Uterus (tissue), 2 donors: ENCODE data around the gene GUCY1A1.

Source experiments
- POLR2A ChIP-seq, 2 donors: fragments of 450-650 bp; IDR thresholded peaks; one replicate each; pipeline ENCODE4 v1.6.1; 2016; ENCODE audit warnings: antibody characterized with exemption in 2 of 2, mild to moderate bottlenecking in 1 of 2, moderate library complexity in 1 of 2
- TF ChIP-seq, protein P1 (sequence below), 4 experiments: fragments of 200-600 bp in 2 of 4; fragments of 450-650 bp in 2 of 4; sonication (generic) in 2 of 4; IDR thresholded peaks; one replicate each; pipeline ENCODE4 v1.5.1; 2016 to 2019; ENCODE audit warnings: antibody characterized with exemption in 4 of 4, mild to moderate bottlenecking in 2 of 4, moderate library complexity in 1 of 4

DNA sequence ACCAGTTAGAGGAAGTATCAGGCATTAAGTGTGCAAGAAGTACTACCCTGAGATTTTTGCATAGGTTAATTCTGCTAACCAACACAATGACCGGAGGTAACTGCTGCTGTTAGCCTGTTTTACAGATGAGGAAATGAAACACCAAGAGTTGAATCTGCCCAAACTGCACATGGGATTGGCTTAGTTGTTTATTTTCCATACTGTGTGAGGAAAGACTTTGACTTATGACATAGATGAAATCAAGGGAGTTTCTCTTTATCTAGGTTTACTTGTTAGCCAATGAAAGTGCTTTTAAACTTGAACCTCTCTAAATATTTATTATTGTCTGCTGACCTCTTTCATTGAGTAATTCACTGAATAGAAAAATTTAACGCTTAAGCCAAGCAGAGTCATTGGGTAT is 102.4 kb downstream of the GUCY1A1 start:
- TF ChIP-seq, protein P1, sequence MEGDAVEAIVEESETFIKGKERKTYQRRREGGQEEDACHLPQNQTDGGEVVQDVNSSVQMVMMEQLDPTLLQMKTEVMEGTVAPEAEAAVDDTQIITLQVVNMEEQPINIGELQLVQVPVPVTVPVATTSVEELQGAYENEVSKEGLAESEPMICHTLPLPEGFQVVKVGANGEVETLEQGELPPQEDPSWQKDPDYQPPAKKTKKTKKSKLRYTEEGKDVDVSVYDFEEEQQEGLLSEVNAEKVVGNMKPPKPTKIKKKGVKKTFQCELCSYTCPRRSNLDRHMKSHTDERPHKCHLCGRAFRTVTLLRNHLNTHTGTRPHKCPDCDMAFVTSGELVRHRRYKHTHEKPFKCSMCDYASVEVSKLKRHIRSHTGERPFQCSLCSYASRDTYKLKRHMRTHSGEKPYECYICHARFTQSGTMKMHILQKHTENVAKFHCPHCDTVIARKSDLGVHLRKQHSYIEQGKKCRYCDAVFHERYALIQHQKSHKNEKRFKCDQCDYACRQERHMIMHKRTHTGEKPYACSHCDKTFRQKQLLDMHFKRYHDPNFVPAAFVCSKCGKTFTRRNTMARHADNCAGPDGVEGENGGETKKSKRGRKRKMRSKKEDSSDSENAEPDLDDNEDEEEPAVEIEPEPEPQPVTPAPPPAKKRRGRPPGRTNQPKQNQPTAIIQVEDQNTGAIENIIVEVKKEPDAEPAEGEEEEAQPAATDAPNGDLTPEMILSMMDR (IDR thresholded peaks at IDR 0.05): no peak
- no peak for TF ChIP-seq POLR2A (IDR thresholded peaks at IDR 0.05)
